ENCODE data around the gene TMUB2. TPM values are rescaled to one million over a fixed set of nuclear protein-coding genes. Genes with fewer than 3 reads are reported as not detected.

The TMUB2 gene
- polyA plus RNA-seq, 1 experiment: 34.3 TPM

GRCh38 chr17:44187131-44187899 is 543 bp downstream of the TMUB2 start:
- Histone ChIP-seq H3K4me3 (ENCODE audit: low read depth, low read length) (peak overlapping the region; percentile 97), H3K9me3 (ENCODE audit: control insufficient read depth, insufficient read depth, low read length) (no peaks in the 10 kb centered on the region; the same call in 1 of the 2 replicates), H3K27ac (ENCODE audit: low read depth, low read length) (peak overlapping the region; percentile 97), H3K27me3 (ENCODE audit: control insufficient read depth, insufficient read depth, low read length) (no peaks in the 10 kb centered on the region)
- no peak for TF ChIP-seq CTCF (IDR thresholded peaks at IDR 0.05; ENCODE audit: low read depth, low read length)
- ChIA-PET CTCF (interaction anchor here (0.6 to 2.8 kb wide), 5 partner anchors 18 to 243 kb away, joined by 3 to 13 read pairs (median 6); partner anchors contain the start of gene FAM171A2), POLR2A (interaction anchor here (0.6 to 1.9 kb wide), 12 partner anchors 11 to 1767 kb away, joined by 3 to 14 read pairs (median 4); partner anchors contain the start of genes HDAC5 and LSM12)
- DNase-seq (ENCODE audit: low read depth, low spot score): no peak

GRCh38 chr17:44188576-44189403 is 2.0 kb downstream of the TMUB2 start:
- Histone ChIP-seq H3K9me3 (ENCODE audit: control insufficient read depth, insufficient read depth, low read length) (no peaks in the 10 kb centered on the region; the same call in 1 of the 2 replicates), H3K27ac (ENCODE audit: low read depth, low read length) (no peak overlapping the region), H3K4me3 (ENCODE audit: low read depth, low read length) (no peak overlapping the region), H3K27me3 (ENCODE audit: control insufficient read depth, insufficient read depth, low read length) (no peaks in the 10 kb centered on the region)
- TF ChIP-seq CTCF (IDR thresholded peaks at IDR 0.05; ENCODE audit: low read depth, low read length): no peak
- no peak for DNase-seq (ENCODE audit: low read depth, low spot score)
- ChIA-PET POLR2A (interaction anchor here (2.7 kb wide), 1 partner anchor 10 kb away, joined by 18 read pairs; the partner anchor contains the start of gene ATXN7L3), CTCF (interaction anchor here (0.6 kb wide), 1 partner anchor 15 kb away, joined by 3 read pairs; no protein-coding TSS in a partner anchor)

- Histone ChIP-seq H3K9me3 (ENCODE audit: control insufficient read depth, insufficient read depth, low read length) (no peaks in the 10 kb centered on the region; the same call in 1 of the 2 replicates), H3K27me3 (ENCODE audit: control insufficient read depth, insufficient read depth, low read length) (no peaks in the 10 kb centered on the region), H3K4me3 (ENCODE audit: low read depth, low read length) (no peak overlapping the region), H3K27ac (ENCODE audit: low read depth, low read length) (no peak overlapping the region)
- no peak for DNase-seq (ENCODE audit: low read depth, low spot score)
- ChIA-PET CTCF (no interaction called here), POLR2A (interaction anchor here (0.6 to 2.7 kb wide), 2 partner anchors 8 to 456 kb away, joined by 5 to 18 read pairs; partner anchors contain the start of gene ATXN7L3)
- no peak for TF ChIP-seq CTCF (IDR thresholded peaks at IDR 0.05; ENCODE audit: low read depth, low read length)
Measured at GRCh38 chr17:44190481-44190880, 3.7 kb downstream of the TMUB2 start.

- H3K9me3 ChIP-seq (ENCODE audit: control insufficient read depth, insufficient read depth, low read length): no peaks in the 10 kb centered on the region; the same call in 1 of the 2 replicates
- no peak for DNase-seq (ENCODE audit: low read depth, low spot score)
- H3K4me3 ChIP-seq (ENCODE audit: low read depth, low read length): no peak overlapping the region
- ChIA-PET POLR2A (interaction anchor here (0.6 to 2.7 kb wide), 3 partner anchors 7 to 29 kb away, joined by 3 to 18 read pairs (median 4); partner anchors contain the start of gene ATXN7L3), CTCF (no interaction called here)
- no peak overlapping the region for H3K27ac ChIP-seq (ENCODE audit: low read depth, low read length)
- no peaks in the 10 kb centered on the region for H3K27me3 ChIP-seq (ENCODE audit: control insufficient read depth, insufficient read depth, low read length)
- no peak for TF ChIP-seq CTCF (IDR thresholded peaks at IDR 0.05; ENCODE audit: low read depth, low read length)
Measured at GRCh38 chr17:44191369-44191768, 4.6 kb downstream of the TMUB2 start.
